A673 (cell line): ENCODE measurements around the gene RABL6. TPM values are rescaled to one million over a fixed set of nuclear protein-coding genes. Genes with fewer than 3 reads are reported as not detected.
A peak's percentile ranks its signal among the peaks of the same experiment; 100 is the strongest.

Experiments used
- BruUV-seq: library from RNA; stranded (reverse); fragments of 400-500 nt; replicated peaks from 2 replicates; lab custom pipeline; 2021; lab: Mats Ljungman, UMichigan
- CTCF ChIA-PET: fragments of 300-600 bp; sonication (Branson Sonifier 250); formaldehyde crosslinking; loops from one replicate; lab custom pipeline; 2022; ENCODE audit warnings: antibody characterized with exemption; lab: Charles Lee
- POLR2A ChIA-PET: fragments of 300-600 bp; sonication (Branson Sonifier 250); formaldehyde crosslinking; loops from one replicate; lab custom pipeline; 2022; ENCODE audit warnings: antibody characterized with exemption; ENCODE audit not compliant: low non-redundant PET; lab: Charles Lee
- DNase-seq: peaks from one replicate; pipeline ENCODE4 v3.0.0-alpha.2; 2015; ENCODE audit warnings: low spot score
- H3K27ac ChIP-seq: fragments of 200-600 bp; sonication (generic); 2 replicates; pipeline ENCODE4 v1.5.1; 2016; ENCODE audit warnings: mixed run types, low read depth, mild to moderate bottlenecking, mixed read lengths, antibody characterized with exemption, low read length; ENCODE audit not compliant: poor library complexity, severe bottlenecking
- H3K27me3 ChIP-seq: fragments of 200-600 bp; sonication (generic); replicated peaks from 2 replicates; pipeline ENCODE4 v1.6.1; 2017; ENCODE audit warnings: mixed run types, low read depth, mild to moderate bottlenecking, mixed read lengths, antibody characterized with exemption, low read length; ENCODE audit not compliant: insufficient read depth, poor library complexity
- H3K36me3 ChIP-seq: fragments of 200-600 bp; sonication (generic); 2 replicates; pipeline ENCODE4 v1.6.1; 2016; ENCODE audit warnings: mixed run types, mild to moderate bottlenecking, mixed read lengths, antibody characterized with exemption, low read length; ENCODE audit not compliant: insufficient read depth, poor library complexity, severe bottlenecking
- H3K4me1 ChIP-seq: fragments of 200-600 bp; sonication (generic); 2 replicates; pipeline ENCODE4 v1.6.1; 2017; ENCODE audit warnings: mixed run types, mild to moderate bottlenecking, mixed read lengths, antibody characterized with exemption, low read length; ENCODE audit not compliant: insufficient read depth, poor library complexity, severe bottlenecking
- H3K4me3 ChIP-seq: fragments of 200-600 bp; sonication (generic); 2 replicates; pipeline ENCODE4 v1.5.1; 2016; ENCODE audit warnings: low read depth, mixed run types, mild to moderate bottlenecking, mixed read lengths, low read length; ENCODE audit not compliant: poor library complexity, severe bottlenecking
- H3K9me3 ChIP-seq: fragments of 200-600 bp; sonication (generic); 2 replicates; pipeline ENCODE4 v1.6.1; 2016; ENCODE audit warnings: mixed run types, low read depth, mild to moderate bottlenecking, mixed read lengths, antibody characterized with exemption, low read length; ENCODE audit not compliant: poor library complexity, severe bottlenecking
- EZH2 ChIP-seq: fragments of 200-600 bp; sonication (generic); IDR thresholded peaks from 2 replicates; pipeline ENCODE4 v1.6.1; 2017; ENCODE audit warnings: borderline replicate concordance, low read depth, mild to moderate bottlenecking, mixed read lengths, antibody characterized with exemption, low read length; ENCODE audit not compliant: poor library complexity, severe bottlenecking
- intact Hi-C: fragments of 100-400 bp; cut with micrococcal nuclease; formaldehyde crosslinking; loops from one replicate; pipeline ENCODE4 v1.10.0; 2022; ENCODE audit not compliant: unreplicated experiment
- total RNA-seq: library from RNA; stranded (reverse); gene quantifications from 2 replicates; pipeline ENCODE4 v1.2.3, GENCODE V29; 2021
- TF ChIP-seq, protein P1 (sequence below): fragments of 300-800, 200-600 bp; sonication (generic); conservative IDR thresholded peaks from 2 replicates; pipeline ENCODE4 v1.5.1; 2017; ENCODE audit warnings: low read depth, mild to moderate bottlenecking, antibody characterized with exemption, low read length, moderate library complexity, mixed read lengths

The RABL6 gene
- total RNA-seq, 1 experiment from 2014 or later: 210 TPM

DNA sequence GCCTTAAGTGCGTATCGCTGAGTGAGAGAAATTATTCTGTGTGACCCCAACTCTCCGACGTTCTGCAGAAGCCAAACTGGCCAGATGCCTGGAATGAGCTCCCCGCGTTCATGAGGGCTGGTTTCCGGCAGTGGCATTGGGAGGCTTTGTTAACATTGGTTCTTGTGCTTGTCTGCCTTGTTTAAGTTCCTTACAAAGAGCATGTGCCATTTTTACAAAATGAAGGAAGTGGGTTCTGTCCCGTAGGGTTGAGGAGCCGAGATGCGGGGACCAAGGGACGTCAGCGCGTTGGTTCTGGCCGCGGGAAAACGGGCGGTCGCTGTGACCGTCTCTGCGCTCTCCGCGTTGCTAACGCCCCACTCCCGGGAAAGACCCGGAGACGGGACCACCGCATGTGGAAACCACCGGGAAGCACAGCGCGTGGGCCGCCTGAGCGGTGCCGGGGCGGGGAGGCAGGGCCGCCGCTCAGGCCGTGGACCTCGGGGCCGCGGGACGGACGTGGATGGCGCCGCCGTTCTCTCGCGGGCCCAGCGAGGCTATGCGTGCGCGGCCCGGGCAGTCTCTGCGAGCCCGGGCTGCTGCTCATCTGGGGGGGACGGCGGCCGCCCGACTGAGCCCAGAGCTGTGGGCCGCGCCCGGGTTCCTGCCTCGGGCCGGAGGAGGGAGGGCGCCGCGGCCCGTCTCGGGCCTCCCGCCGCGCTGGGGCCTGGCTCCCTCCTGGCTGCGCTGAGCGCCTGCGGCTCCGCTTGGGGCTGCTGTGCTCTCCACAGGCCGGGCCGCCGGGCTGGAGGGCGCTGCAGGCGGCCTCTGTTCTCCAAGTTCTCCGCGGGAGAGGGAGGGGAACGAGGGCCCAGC is 13.4 kb downstream of the RABL6 start:
- Histone ChIP-seq H3K4me3 (peak overlapping the region; percentile 38), H3K27me3 (no peaks in the 10 kb centered on the region), H3K4me1 (peaks cover 7% of the 10 kb centered on the region), H3K9me3 (no peaks in the 10 kb centered on the region), H3K27ac (peak overlapping the region; percentile 77), H3K36me3 (peaks cover 39% of the 10 kb centered on the region)
- DNase-seq: peak; percentile 65
- BruUV-seq: no TSS peak
- TF ChIP-seq EZH2: no peak
- TF ChIP-seq, protein P1, sequence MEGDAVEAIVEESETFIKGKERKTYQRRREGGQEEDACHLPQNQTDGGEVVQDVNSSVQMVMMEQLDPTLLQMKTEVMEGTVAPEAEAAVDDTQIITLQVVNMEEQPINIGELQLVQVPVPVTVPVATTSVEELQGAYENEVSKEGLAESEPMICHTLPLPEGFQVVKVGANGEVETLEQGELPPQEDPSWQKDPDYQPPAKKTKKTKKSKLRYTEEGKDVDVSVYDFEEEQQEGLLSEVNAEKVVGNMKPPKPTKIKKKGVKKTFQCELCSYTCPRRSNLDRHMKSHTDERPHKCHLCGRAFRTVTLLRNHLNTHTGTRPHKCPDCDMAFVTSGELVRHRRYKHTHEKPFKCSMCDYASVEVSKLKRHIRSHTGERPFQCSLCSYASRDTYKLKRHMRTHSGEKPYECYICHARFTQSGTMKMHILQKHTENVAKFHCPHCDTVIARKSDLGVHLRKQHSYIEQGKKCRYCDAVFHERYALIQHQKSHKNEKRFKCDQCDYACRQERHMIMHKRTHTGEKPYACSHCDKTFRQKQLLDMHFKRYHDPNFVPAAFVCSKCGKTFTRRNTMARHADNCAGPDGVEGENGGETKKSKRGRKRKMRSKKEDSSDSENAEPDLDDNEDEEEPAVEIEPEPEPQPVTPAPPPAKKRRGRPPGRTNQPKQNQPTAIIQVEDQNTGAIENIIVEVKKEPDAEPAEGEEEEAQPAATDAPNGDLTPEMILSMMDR: no peak
- intact Hi-C loops: no loop called here
- CTCF ChIA-PET: interaction anchor here (1.0 kb wide), 1 partner anchor 21 kb away, joined by 3 read pairs; the partner anchor contains the start of gene AJM1
- POLR2A ChIA-PET: no interaction called here

DNA sequence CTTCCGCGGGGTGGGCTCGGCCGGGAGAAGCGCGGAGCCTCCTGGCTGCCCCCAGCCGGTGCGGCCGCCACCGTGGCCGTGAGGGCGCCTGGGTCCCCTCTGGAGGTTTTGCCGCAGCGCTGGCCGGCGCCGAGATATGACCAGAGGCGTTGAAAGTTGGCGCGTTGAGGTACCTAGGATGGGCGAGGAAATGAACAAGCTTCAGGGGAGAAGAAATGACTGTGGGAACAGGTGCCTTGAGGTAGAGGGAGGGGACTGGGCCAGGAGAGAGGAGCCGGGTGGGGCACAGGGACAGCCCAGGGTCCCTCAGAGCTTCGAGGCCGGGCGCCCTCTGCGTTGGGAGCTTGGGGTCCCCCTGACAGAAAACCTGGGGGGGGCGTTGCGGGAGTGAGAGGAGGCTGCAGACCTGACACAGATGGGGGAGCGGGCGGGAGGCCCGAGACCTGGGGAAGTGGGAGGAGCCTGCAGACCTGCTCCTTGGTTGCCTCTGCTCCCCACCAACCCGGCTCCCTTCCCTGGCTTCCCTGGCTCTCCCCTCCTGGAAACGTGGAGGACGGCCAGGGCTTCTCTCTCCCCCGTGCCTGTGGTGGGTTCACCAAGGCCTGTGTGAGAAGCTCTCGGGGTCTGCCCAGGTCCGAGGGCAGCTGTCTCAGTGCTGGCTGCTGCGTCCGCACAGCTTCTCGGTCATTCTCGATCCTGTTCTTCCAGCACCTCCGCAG is 14.2 kb downstream of the RABL6 start:
- BruUV-seq: no TSS peak
- CTCF ChIA-PET: interaction anchor here (1.2 kb wide), 1 partner anchor 20 kb away, joined by 3 read pairs; the partner anchor contains the start of gene AJM1
- POLR2A ChIA-PET: no interaction called here

More for the DNA sequence above, 14.2 kb downstream of the RABL6 start:
- intact Hi-C loops: no loop called here
- peak overlapping the region; percentile 38 for H3K4me3 ChIP-seq
- no peaks in the 10 kb centered on the region for H3K9me3 ChIP-seq
- TF ChIP-seq, protein P1: no peak
- TF ChIP-seq EZH2: no peak
- DNase-seq: no peak
- H3K27me3 ChIP-seq: no peaks in the 10 kb centered on the region
- H3K36me3 ChIP-seq: peaks cover 38% of the 10 kb centered on the region
- H3K27ac ChIP-seq: peak overlapping the region; percentile 77
- peaks cover 7% of the 10 kb centered on the region for H3K4me1 ChIP-seq
